ENCODE measurements around the gene NTM.

DNA sequence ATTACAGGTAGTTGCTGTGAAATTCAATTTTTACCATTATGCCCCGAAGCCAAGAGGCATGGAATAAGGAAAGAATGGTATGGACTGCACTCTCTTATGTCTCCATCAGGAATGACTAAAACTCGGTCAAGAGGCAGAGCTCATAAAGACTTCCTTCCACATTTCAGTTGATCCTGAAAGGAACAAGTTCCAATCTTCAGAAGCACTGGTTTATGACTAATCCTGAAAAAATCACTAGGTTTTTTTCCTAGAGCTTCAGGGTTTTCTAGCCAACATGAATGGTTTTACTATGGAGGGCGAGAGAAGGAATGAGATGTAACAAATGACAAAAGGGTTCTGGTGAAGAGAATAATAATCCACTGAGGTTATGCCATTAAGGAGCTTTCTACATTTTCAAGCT is 832.2 kb downstream of the NTM start:
- TF ChIP-seq ZBTB1 (tag by site-specific recombination; IDR thresholded peaks at IDR 0.05) (no peak), ZBTB44 (tag by site-specific recombination; IDR thresholded peaks at IDR 0.05) (no peak), ZNF514 (tag by site-specific recombination; IDR thresholded peaks at IDR 0.05) (no peak), ZNF76 (tag by site-specific recombination; IDR thresholded peaks at IDR 0.05; ENCODE audit: borderline replicate concordance, low read depth) (no peak), ZNF664 (tag by site-specific recombination; IDR thresholded peaks at IDR 0.05) (no peak), ATF2 (tag by site-specific recombination; IDR thresholded peaks at IDR 0.05; ENCODE audit: low read depth) (no peak), ZEB2 (tag by site-specific recombination; IDR thresholded peaks at IDR 0.05) (no peak), ZNF121 (tag by site-specific recombination; IDR thresholded peaks at IDR 0.05) (no peak), ZNF274 (IDR thresholded peaks at IDR 0.05; ENCODE audit: low read length) (no peak), ZNF274 (tag by site-specific recombination; IDR thresholded peaks at IDR 0.05; ENCODE audit: borderline replicate concordance) (no peak), ZBTB26 (tag by site-specific recombination; optimal IDR thresholded peaks at IDR 0.05) (no peak)
- TF ChIP-seq, protein P1, sequence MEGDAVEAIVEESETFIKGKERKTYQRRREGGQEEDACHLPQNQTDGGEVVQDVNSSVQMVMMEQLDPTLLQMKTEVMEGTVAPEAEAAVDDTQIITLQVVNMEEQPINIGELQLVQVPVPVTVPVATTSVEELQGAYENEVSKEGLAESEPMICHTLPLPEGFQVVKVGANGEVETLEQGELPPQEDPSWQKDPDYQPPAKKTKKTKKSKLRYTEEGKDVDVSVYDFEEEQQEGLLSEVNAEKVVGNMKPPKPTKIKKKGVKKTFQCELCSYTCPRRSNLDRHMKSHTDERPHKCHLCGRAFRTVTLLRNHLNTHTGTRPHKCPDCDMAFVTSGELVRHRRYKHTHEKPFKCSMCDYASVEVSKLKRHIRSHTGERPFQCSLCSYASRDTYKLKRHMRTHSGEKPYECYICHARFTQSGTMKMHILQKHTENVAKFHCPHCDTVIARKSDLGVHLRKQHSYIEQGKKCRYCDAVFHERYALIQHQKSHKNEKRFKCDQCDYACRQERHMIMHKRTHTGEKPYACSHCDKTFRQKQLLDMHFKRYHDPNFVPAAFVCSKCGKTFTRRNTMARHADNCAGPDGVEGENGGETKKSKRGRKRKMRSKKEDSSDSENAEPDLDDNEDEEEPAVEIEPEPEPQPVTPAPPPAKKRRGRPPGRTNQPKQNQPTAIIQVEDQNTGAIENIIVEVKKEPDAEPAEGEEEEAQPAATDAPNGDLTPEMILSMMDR (tag by site-specific recombination; IDR thresholded peaks at IDR 0.05), result no peak

All from HEK293 (cell line).